ENCODE measurements around the gene ARHGEF37.

DNA sequence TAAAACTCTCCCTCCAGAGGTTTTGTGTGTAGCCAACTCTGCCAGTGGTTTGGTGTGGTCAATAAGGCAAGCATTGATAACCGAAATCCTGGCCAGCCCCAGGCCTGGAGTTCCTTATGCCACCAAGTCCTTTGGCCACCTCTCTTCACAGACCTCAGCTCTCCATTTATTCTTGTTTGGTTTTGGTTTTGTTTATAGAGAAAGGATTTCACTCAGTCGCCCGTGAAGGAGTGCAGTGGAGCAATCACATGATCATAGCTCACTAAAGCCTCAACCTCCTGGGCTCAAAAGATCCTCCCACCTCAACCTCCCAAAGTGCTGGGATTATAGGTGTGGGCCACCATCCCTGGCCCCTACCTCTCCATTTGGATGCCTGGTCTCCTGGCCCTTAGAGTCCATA lies 93.4 kb downstream of the ARHGEF37 start:
- TF ChIP-seq, protein P1, sequence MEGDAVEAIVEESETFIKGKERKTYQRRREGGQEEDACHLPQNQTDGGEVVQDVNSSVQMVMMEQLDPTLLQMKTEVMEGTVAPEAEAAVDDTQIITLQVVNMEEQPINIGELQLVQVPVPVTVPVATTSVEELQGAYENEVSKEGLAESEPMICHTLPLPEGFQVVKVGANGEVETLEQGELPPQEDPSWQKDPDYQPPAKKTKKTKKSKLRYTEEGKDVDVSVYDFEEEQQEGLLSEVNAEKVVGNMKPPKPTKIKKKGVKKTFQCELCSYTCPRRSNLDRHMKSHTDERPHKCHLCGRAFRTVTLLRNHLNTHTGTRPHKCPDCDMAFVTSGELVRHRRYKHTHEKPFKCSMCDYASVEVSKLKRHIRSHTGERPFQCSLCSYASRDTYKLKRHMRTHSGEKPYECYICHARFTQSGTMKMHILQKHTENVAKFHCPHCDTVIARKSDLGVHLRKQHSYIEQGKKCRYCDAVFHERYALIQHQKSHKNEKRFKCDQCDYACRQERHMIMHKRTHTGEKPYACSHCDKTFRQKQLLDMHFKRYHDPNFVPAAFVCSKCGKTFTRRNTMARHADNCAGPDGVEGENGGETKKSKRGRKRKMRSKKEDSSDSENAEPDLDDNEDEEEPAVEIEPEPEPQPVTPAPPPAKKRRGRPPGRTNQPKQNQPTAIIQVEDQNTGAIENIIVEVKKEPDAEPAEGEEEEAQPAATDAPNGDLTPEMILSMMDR (conservative IDR thresholded peaks at IDR 0.05; ENCODE audit: low read length), result no peak
- no peak for TF ChIP-seq EZH2phosphoT487 (IDR thresholded peaks at IDR 0.05; ENCODE audit: borderline replicate concordance)

Measured in Loucy (cell line).